ENCODE data around the gene FAM163B.

GRCh38 chr9:133602277-133602676, 6.9 kb downstream of the FAM163B start:
- TF ChIP-seq CTCF (IDR thresholded peaks at IDR 0.05; ENCODE audit: insufficient read depth, low read depth, low read length): no peak
- no peak for TF ChIP-seq EZH2 (IDR thresholded peaks at IDR 0.05; ENCODE audit: insufficient read depth, low read length)
